HTERT RPE-1 (cell line): ENCODE data around the gene HAPLN1.

Experiments used
- in situ Hi-C: fragments of 300-500 bp; cut with MboI; formaldehyde crosslinking; loops from 4 replicates; pipeline ENCODE4 v1.14.3; 2020; ENCODE audit warnings: low sequenced_read_pairs

The HAPLN1 gene

DNA sequence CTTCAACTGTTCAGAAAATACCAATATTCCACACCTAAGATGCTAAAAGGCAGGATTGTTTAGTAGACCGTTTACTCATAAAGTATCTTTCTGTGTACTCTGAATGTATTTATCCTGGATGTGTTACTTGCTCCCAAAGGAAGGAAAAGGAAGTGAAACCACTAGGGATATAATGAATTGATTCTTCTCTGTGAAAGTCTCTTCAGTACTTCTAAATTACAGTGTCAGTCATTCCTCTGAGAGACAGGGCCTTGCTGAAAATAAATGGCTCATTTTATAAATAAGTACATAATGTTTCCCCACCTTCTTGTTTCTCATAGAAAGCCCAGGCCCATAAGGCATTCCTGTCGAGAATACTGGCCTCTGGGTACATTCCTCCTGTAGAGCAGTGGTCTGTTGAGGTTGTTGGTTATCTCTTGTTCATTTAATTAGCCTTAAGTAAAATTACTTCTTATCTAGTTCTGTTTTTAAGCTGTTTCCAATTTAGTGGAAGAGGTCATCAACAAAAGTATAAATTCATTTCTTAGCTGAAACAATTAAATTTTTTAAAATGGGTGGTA lies 1.6 kb downstream of the HAPLN1 start:
- in situ Hi-C loops = no loop called here

DNA sequence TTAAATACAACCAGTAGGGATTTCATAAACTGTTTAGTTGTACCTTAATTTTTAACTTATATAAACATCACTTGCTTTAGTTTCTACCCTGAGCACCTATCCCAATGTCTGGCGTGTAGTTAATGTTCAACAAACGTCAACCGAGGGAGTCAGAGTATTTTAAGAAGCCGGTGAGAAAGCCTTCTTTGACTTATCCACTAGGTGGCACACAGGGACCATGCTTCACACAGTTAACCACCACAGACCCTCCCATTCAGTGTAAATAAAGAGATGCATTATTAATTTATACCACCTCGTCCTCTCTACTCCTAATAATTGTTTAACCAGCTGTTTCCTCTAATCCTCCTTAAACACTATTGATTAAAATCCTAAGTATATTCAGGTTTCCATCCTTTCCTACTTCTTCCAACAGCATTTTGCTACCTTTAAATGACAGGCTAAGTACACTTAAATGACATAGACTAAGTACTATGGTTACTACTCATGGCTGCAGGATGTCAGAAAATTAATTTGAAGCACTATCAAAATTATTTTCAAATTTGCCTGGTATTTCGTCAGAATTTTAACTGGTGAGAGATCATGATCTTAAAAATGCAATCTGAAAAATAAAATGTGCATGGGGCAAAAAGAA lies 2.3 kb downstream of the HAPLN1 start:
- in situ Hi-C loops = no loop called here

DNA sequence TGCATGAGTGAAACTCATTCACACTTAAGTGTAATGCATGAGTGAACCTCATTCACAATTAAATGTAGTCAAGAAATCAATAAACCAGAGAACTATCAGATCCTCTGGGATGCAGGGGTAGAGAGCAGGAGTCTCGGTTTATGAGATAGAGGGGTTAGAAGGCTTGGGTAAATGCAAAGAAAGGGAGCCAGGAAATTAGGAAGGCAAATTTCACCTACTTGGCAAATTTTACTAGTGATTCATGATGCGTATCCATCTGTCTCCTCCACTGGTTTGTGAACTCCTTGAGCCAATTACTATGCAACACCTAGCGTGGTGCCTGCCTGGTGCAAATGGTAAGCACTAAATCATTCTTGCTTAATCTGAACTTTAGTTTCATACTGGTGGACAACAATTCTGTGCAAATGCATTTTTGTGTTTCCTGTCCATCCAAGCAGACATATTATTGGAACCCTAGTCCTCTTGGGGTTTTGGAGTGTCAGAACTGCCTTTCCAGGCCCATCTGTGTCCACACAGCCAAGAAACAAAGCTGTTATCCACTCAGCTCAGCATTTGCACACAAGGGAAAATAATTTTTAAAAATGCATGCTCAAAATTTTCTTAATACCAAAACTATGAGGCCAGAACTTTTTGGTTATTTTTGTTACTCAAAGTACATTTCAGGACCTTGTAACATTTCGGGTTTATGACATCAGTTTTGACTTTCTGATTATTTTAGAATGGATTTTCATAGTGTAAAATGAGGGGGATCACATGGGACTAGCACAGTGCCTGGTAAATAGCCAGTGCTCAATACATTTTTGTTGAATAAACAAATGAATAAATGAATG lies 5.2 kb downstream of the HAPLN1 start:
- in situ Hi-C loops = no loop called here

DNA sequence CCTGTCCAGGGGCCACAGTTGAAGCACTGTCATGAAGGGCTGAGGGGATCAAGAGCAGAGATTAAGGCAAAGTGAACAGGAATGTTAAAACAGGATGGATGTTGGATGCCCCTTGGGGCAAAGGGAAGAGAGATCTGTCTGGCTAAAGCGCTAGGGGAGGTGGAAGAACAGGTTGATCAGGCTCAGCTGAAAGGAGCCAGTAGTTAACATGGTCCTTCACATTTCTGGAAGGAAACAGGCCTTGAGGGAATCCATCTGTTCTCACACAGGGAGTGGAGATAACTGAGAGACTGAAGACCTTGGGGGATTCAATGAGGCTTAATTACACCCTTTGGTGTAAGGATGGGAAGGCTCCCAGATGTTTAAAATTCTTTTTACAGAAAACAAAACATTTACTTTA lies 5.8 kb downstream of the HAPLN1 start:
- in situ Hi-C loops = no loop called here

DNA sequence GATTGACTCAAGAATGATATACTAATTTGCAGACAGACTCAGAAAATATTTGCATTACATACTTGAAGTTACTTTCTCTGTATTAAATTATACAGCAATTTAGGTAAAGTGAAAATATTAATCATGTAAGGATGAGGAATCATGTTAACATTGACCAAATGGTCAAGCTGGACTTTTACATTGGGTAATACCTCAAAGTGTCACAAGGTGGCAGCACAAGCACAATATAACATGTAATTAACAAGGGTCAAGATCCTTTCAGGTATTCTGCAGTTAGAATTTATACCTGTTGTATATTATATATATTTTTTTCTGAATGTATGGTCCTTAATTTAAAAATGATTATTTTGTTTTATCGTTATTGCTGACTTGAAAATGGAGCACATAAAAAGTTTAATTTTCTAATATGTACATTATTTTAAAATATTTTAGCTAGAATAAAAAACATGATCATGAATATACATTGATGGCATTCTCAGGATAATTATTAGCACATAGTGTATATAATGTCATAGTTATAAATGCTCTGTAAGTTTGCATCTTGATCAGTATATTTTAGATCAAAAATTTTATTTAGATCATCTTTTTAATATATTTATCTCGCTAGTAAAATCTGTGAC lies 8.6 kb downstream of the HAPLN1 start:
- in situ Hi-C loops = no loop called here

DNA sequence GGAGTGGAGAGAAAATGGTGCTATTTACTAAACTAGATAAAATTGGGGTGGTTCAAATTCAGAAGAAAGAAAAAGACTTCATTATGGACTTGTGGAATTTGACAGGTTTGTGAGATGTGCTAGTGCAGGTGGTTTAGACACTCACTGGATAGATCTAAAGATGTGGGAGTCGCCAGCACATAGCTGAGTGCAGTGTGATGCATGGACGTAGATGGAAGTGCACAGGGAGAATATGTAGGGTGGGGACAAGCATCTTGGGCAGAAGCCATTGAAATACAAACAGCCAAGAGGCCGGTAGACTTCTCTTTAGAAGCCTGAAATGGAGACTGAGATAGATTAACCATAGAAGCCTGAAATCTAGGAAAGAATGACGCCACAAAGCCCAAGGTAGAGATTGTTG lies 10.7 kb downstream of the HAPLN1 start:
- in situ Hi-C loops = no loop called here

DNA sequence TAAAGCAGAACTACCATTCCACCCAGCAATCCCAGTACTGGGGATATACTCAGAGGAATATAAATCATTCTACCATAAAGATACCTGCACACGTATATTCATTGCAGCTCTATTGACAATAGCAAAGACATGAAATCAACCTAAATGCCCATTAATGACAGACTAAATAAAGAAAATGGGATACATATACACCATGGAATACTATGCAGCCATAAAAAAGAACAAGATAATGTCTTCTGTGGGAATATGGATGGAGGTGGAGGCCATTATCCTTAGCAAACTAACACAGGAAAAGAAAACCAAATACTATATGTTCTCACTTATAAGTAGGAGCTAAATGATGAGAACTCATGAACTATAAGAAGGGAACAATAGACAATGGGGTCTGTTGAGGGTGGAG lies 12.5 kb downstream of the HAPLN1 start:
- in situ Hi-C loops = no loop called here

DNA sequence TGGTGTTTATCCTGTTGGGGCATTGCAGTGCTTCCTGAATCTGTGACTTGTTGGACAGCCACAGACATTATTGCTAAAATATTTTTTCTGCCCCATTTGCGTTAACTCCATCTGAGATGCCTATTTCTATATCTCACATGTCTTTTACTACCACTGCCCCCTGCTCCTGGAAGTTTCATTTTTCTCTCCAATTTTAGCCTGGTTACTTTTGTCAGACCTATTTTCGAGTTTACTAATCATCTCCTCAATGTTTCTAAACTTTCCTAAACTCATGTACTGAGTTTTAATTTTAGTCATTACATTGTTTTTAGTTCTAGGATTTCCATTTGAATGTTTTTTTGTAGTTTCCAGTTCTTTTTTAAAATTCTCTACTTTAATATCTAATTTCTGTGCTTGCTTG lies 17.6 kb downstream of the HAPLN1 start:
- in situ Hi-C loops = no loop called here

DNA sequence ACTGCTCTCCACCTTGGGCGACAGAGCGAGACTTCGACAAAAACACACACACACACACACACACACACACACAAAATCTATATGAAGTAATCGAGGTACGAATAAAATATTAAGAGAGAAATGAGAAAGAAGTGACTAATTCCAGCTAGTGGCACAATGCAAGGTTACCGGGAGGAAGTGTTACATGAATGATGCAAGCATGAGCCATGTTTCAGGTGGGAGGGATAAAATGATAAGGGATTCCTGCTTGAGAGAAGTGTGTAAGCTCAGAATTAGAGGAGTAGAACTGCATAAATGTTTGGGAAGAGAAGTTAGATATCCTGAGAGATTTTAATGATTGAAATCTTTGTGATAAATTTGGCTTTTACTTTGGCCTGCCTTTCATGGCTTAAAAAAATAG lies 18.8 kb downstream of the HAPLN1 start:
- in situ Hi-C loops = no loop called here

DNA sequence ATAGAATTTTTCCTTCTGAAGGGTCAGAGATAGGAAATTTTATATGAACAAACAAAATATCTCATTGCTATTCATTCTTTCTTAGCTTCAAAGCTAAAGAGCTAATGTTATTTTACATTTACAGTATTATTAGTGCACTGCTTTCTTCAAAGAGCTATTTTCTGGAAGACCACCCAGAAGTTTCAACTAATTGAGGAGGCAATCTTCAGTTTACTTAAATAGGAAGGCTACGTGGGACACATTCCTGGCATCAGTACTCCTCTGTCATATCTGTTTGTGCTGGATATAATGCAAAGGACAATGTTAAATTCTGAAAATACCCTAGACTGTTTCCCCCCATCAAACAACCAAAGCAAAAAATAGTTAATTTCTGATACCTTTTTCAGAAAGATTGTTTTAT lies 30.8 kb downstream of the HAPLN1 start:
- in situ Hi-C loops = no loop called here

DNA sequence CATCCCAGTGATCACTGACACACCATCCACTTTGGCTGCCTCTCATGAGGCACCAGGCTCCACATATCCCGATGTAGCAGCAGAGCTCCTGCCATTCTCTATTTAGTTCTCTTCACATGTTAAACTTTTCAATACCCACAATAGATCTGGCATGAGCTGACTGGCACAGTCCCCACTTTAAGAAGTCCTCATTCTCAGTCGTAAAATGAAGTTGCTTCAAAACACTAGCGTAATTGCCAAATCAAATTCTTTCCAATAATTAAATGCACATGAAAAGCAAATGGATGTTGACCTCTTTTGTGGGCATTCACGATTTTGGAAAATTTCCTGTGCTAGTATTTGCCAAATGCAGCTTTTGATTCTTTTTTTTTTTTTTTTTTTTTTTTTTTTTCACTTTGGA lies 32.4 kb downstream of the HAPLN1 start:
- in situ Hi-C loops = no loop called here

DNA sequence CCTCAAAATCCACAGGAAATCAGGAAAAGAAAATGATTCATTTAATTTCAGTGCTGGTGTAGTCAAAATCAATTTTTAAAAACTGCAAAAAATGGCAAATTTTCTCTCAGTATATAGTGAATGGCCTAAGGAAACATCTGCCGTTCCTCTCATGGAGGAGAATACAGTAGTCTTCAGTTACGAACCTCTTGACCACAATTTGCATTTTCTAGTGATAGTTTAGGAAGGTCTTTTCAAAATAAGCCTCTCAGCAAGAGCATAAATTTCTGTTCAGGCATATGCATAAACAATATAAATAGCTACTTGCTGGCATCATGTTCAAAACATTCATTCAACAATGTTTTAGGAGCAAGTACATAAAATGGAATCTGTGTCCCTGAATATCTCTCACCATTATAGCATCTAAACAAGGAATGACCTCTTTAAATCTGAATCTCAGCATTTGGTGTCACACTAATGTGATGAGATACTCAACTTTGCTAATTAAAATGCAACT lies 33.5 kb downstream of the HAPLN1 start:
- in situ Hi-C loops = no loop called here

DNA sequence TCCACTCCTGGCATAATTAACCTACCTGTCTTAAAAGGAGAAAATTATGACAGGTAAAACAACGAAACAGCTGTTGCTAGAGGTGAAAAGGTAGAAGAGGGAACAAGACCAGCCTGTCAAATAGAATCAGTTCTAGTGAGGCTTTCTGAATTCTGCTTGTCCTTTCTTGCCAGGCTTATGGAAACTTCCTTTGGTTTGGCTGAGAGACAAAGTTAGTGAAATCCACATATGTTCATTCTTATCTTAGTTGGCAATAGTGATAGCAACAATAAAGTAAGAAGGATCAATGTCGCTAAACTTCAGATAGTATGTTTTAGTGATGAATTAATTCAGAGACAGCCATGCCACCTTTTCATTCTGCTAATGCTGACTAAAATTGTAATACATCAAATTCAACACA lies 34.4 kb downstream of the HAPLN1 start:
- in situ Hi-C loops = no loop called here

DNA sequence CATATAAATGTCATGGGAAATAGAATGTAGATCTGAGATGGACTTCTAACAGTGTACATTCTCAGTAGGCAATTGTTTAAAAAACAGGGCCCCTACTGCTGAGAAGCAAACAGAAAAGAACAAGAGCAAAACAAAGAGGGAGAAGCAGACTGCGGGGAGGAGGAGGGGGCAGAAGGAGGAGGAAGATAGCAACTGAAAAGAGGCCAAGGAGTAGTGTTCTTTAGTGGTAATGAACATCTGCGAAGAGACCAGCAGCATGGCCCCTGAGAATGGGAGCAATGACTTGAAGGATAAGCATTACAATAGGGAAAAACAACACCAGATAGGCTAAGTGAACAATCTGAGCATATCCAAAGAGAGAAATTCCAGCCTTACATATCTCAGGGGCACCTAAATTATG lies 36.8 kb downstream of the HAPLN1 start:
- in situ Hi-C loops = no loop called here

DNA sequence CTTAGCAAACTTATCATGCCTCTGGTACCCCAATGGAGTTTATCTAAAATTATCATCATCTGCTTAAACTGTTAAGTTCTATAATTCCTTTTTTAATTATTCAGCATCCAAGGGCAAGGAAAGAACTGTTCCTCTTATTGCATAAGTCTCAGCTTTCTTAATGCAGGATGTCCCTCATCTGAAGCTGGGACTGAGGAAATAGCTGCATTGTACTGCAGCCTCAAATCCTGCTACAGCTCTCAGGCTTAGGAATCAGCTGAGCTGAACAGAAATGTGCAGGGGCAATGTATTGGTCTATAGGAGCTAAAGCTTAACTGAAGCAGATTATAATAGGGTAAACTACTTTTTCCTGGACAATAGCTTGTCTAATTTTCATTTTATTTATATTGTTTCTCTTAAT lies 48.0 kb downstream of the HAPLN1 start:
- in situ Hi-C loops = no loop called here

DNA sequence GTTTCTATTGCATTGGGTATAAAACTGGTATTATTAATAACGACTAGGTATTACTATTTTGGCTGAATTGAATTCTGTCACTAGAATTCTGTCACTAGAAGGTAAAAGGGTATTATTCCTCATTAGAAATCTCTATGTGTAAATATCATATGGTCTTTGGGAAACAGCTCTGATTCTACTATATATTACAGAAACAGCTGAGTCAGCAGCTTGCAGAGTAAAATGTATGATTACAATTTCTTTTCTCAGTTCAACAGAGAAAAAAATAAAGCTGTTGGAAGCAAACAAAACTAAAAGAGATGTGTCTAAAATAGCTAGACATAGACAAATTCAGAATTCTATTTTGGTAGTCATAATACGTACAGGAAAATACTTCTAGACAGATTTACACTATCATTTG lies 48.5 kb downstream of the HAPLN1 start:
- in situ Hi-C loops = no loop called here

DNA sequence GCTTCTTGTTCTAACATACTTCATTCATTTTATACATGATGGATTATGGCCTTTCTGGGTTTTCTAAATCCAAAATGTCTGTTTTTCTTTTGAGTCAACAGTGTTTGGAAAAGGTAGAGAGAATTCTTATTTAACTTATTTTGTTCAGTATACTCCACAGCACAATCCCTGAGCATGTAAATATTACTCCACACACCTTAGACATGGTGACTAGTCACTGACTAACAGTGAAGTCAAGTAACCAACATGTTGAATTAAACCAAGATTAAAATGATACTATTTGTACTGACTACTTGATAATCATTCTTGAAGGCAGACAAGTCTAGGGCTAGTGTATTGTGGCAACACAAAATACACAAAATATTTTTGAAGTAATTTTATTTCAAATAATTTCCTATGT lies 55.0 kb downstream of the HAPLN1 start:
- in situ Hi-C loops = no loop called here

DNA sequence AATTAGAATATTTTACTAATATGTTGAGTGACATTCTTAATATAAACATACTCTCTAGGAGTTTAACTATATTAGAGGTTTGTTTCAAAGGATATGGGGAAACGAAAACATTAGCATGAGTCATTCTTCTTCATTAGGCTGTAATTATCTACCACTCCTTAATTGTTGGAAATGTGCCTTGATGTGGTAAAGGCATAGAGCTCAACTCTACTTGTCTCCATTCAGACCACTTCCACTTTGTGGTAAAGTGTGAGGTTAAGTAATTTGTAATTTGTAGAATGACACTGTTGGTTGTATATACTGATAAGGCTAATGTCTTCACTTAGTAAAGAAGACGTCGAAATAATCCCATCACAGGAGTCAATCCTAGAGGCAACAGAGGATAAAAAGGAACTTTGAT lies 58.1 kb downstream of the HAPLN1 start:
- in situ Hi-C loops = no loop called here

DNA sequence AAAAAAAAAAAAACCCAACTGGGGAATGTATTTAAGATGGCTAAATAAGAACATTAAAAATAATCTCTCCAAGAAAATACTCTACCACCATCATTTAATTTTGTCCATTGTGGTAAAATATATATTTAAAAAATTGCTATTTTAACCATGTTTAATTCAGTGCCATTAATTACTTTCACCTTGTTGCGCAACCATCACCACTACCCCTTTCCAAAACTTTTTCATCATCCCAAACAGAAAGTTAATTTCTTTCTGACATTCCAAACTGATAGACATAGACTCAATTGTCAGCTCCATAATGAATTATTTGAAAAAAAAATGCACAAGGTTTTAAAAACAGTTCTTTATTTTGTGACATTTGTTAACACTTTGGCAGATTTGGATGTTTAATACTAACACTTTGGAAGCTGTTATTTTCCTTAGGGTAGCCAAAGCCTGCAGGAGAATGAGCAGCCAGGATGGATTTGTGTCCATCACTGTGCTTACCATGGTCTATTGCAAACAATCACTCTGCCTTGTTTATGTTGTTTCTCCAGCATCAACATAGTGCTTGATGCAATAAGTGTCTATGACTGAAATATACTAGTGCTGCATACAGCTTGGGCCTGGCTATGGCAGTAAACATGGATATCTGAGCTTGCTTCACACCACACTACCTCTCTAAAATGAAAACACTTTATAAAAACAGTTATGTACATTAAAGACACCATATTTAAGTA lies 62.7 kb downstream of the HAPLN1 start:
- in situ Hi-C loops = no loop called here

DNA sequence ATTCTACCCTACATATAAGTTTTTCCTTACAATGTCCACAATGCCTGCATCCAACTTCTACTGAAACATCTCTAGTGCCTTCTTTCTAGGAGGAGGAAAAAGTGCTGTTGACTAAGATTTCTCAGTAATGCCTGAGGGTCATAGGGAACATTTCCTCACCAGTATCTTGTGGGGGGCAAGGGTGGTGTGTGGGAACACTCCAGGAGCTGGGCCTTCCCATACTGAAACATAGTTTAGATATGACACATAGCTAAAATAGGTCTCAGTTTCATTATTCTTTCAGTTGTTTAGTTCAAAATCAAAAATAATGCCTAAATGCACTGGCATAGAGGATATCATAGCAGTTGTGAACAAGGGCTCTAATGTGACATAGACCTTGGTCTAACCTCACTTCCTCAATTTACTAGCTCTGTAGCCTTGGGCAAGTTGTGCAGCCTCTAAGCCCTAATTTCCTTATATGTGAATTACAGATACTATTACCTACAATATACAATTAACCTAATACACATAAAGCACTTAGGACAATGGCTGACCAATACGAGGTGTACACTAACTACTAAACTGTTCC lies 66.1 kb downstream of the HAPLN1 start:
- in situ Hi-C loops = no loop called here

DNA sequence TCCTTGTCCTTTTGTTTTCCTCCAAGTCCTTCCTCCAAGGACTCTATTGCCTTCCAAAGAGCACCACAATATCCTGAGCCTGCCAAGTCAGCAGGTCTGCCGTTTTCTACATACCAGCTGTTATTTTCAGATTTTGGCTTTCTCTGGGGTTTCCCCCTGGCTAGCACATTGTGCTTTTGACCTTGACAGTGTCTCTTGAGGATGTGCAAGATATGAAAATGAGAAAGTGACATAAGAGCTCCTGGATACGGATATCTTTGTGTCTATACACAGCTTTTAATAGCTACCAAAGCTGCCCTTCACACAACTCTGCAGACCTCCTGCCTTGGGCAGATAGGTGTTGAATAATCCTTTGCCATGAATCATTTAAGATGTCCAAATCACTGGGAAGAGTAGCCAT lies 67.0 kb downstream of the HAPLN1 start:
- in situ Hi-C loops = no loop called here
